Mesodermal cell (in vitro differentiated cells): Measurements from ENCODE around the gene HTRA1.

Source experiments
- H3K27ac ChIP-seq: 2 replicates; pipeline ENCODE4 v1.7.0; 2013; ENCODE audit warnings: mild to moderate bottlenecking, low read depth, low read length, moderate library complexity; ENCODE audit not compliant: severe bottlenecking
- H3K36me3 ChIP-seq: 2 replicates; pipeline ENCODE4 v1.7.1; 2013; ENCODE audit warnings: mild to moderate bottlenecking, low read length, moderate library complexity; ENCODE audit not compliant: control insufficient read depth, insufficient read depth
- H3K4me1 ChIP-seq: one replicate; pipeline ENCODE4 v1.7.1; 2013; ENCODE audit warnings: mild to moderate bottlenecking, low read length; ENCODE audit not compliant: insufficient read depth, control insufficient read depth, poor library complexity, severe bottlenecking
- H3K4me3 ChIP-seq: 2 replicates; pipeline ENCODE4 v1.7.0; 2013; ENCODE audit warnings: low read length, control low read depth, mild to moderate bottlenecking; ENCODE audit not compliant: insufficient read depth, poor library complexity, severe bottlenecking; ENCODE audit errors: extremely low read depth
- H3K9me3 ChIP-seq: 2 replicates; pipeline ENCODE4 v1.7.1; 2013; ENCODE audit warnings: mild to moderate bottlenecking, low read length, moderate library complexity; ENCODE audit not compliant: control insufficient read depth
- WGBS, 2 experiments: methylation state at CpG; one replicate each; pipeline ENCODE4 v1.1.5; 2013; ENCODE audit warnings: missing lambda C conversion rate in 2 of 2; ENCODE audit not compliant: insufficient coverage in 2 of 2; 5-methylcytosine and 5-hydroxymethylcytosine counted together

The HTRA1 gene

GRCh38 chr10:122521011-122521410, 59.7 kb downstream of the HTRA1 start:
- Histone ChIP-seq H3K27ac (no peak overlapping the region), H3K4me1 (peaks cover 4% of the 10 kb centered on the region), H3K4me3 (no peak overlapping the region), H3K36me3 (no peaks in the 10 kb centered on the region), H3K9me3 (no peaks in the 10 kb centered on the region)
- 85 to 100% methylated on average over 1 to 3 of the region's 3 CpGs for WGBS, 2 experiments

DNA sequence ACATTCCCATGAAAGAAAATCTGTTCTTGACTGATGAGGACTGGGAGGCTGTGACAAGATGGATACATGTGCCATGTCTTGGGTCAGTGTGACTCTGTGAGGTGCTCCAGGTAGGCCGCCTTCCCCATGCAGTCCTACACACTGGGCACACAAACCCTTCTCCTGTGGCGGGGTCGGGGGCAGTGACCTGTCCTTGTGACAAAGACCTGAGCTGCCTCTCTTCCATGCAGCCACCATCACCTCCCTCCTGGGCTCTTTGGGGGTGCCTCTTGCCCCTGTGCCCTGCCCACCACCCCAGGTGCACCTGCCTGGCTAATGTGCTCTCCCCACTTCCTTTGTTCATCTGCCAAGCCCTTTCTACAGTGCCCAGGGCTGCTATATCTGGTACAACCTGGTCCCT, 63.5 kb downstream of the HTRA1 start:
- Histone ChIP-seq H3K36me3 (no peaks in the 10 kb centered on the region), H3K27ac (no peak overlapping the region), H3K4me1 (peaks cover 4% of the 10 kb centered on the region), H3K4me3 (no peak overlapping the region), H3K9me3 (no peaks in the 10 kb centered on the region)
- 88 to 100% methylated on average over 3 of the region's 3 CpGs for WGBS, 2 experiments

DNA sequence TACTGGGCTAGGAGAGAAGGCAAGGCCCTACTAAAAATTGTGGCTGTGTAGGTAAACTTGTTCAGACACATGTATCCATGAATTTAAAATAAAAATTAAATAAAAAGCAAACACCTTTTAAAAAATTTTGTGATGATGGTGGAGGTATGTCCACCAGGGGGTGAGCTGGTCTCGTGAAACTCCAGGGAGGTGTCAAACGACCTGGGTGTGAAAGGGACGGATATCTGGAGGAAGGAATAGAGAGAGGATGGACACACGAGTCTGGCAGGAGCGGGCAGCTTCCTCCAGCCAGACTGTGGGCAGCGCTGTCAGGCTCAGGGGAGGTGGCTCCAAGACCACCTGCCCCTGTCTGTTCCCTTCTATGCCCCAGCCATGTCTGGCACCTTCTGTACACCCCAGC, 64.4 kb downstream of the HTRA1 start:
- H3K9me3 ChIP-seq: no peaks in the 10 kb centered on the region
- peaks cover 2% of the 10 kb centered on the region for H3K4me1 ChIP-seq
- no peak overlapping the region for H3K4me3 ChIP-seq
- H3K36me3 ChIP-seq: no peaks in the 10 kb centered on the region
- H3K27ac ChIP-seq: no peak overlapping the region
- WGBS, 2 experiments: 30 to 53% methylated on average over 2 to 6 of the region's 6 CpGs

GRCh38 chr10:122526892-122527291, 65.5 kb downstream of the HTRA1 start:
- 84 to 100% methylated on average over 1 to 4 of the region's 5 CpGs for WGBS, 2 experiments
- no peaks in the 10 kb centered on the region for H3K4me1 ChIP-seq
- no peaks in the 10 kb centered on the region for H3K36me3 ChIP-seq
- H3K4me3 ChIP-seq: no peak overlapping the region
- H3K27ac ChIP-seq: no peak overlapping the region
- H3K9me3 ChIP-seq: no peaks in the 10 kb centered on the region

GRCh38 chr10:122530177-122530576, 68.8 kb downstream of the HTRA1 start:
- H3K9me3 ChIP-seq: no peaks in the 10 kb centered on the region
- no peaks in the 10 kb centered on the region for H3K4me1 ChIP-seq
- no peak overlapping the region for H3K4me3 ChIP-seq
- whole genome bisulfite sequencing, 2 experiments: 88 to 93% methylated on average over 7 to 9 of the region's 11 CpGs
- no peak overlapping the region for H3K27ac ChIP-seq
- H3K36me3 ChIP-seq: no peaks in the 10 kb centered on the region

DNA sequence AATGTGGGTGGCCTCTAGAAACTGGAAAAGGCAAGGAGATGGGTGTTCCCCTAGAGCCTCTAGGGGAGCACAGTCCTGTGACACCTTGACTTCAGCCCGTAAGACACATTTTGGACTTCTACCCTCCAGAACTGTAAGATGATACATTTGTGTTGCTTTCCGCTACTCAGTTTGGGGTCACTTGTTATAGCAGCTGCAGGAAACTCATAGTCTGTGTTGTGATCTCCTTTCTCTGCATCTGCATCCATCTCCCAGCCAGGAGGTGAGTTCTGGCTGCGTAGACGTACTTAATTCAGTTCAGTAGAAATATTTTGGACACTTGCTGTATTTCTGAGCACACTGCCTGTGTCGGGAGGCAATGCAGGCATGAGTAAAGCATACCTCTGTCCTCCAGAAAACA, 69.9 kb downstream of the HTRA1 start:
- no peak overlapping the region for H3K4me3 ChIP-seq
- no peak overlapping the region for H3K27ac ChIP-seq
- H3K36me3 ChIP-seq: no peaks in the 10 kb centered on the region
- H3K9me3 ChIP-seq: no peaks in the 10 kb centered on the region
- no peaks in the 10 kb centered on the region for H3K4me1 ChIP-seq
- WGBS, 2 experiments: 90 to 93% methylated on average over 3 to 5 of the region's 5 CpGs

- Histone ChIP-seq H3K4me3 (no peak overlapping the region), H3K9me3 (no peaks in the 10 kb centered on the region), H3K4me1 (no peaks in the 10 kb centered on the region), H3K27ac (no peak overlapping the region), H3K36me3 (no peaks in the 10 kb centered on the region)
- 88 to 100% methylated on average over 1 of the region's 3 CpGs for WGBS, 2 experiments
Measured at GRCh38 chr10:122531939-122532338, 70.6 kb downstream of the HTRA1 start.

- Histone ChIP-seq H3K4me1 (no peaks in the 10 kb centered on the region), H3K9me3 (peaks cover 4% of the 10 kb centered on the region), H3K27ac (no peak overlapping the region), H3K36me3 (no peaks in the 10 kb centered on the region), H3K4me3 (no peak overlapping the region)
- WGBS, 2 experiments: 76 to 83% methylated on average over 3 to 4 of the region's 6 CpGs
Measured at GRCh38 chr10:122532601-122533296, 71.4 kb downstream of the HTRA1 start.

- peaks cover 4% of the 10 kb centered on the region for H3K9me3 ChIP-seq
- no peak overlapping the region for H3K4me3 ChIP-seq
- H3K4me1 ChIP-seq: no peaks in the 10 kb centered on the region
- H3K36me3 ChIP-seq: no peaks in the 10 kb centered on the region
- no peak overlapping the region for H3K27ac ChIP-seq
- WGBS, 2 experiments: 86 to 100% methylated on average over 1 of the region's 2 CpGs
Measured at GRCh38 chr10:122537545-122537944, 76.2 kb downstream of the HTRA1 start.

GRCh38 chr10:122541541-122542002, 80.2 kb downstream of the HTRA1 start:
- H3K36me3 ChIP-seq: no peaks in the 10 kb centered on the region
- no peaks in the 10 kb centered on the region for H3K4me1 ChIP-seq
- 83% methylated on average over 1 of the region's 4 CpGs; no CpG with 5 or more reads in 1 of the 2 experiments for WGBS, 2 experiments
- no peak overlapping the region for H3K4me3 ChIP-seq
- H3K27ac ChIP-seq: no peak overlapping the region
- H3K9me3 ChIP-seq: peaks cover 4% of the 10 kb centered on the region

GRCh38 chr10:122543676-122544445, 82.5 kb downstream of the HTRA1 start:
- H3K36me3 ChIP-seq: no peaks in the 10 kb centered on the region
- H3K27ac ChIP-seq: no peak overlapping the region
- no peaks in the 10 kb centered on the region for H3K4me1 ChIP-seq
- 93 to 94% methylated on average over 8 to 10 of the region's 10 CpGs for WGBS, 2 experiments
- no peaks in the 10 kb centered on the region for H3K9me3 ChIP-seq
- H3K4me3 ChIP-seq: no peak overlapping the region
